K562 (cell line): ENCODE results near the gene NR3C2. TPM values are rescaled to one million over a fixed set of nuclear protein-coding genes. Genes with fewer than 3 reads are reported as not detected.

Source experiments
- ATAC-seq: fragments of 200-7000 bp; cut with Tn5 transposase; 3 replicates; pipeline ENCODE4 v1.9.1; 2020; ENCODE audit warnings: moderate library complexity
- BruUV-seq: library from RNA; stranded (reverse); fragments of 400-500 nt; replicated peaks from 2 replicates; lab custom pipeline; 2021; lab: Mats Ljungman, UMichigan
- CTCF ChIA-PET: fragments of 300-600 bp; formaldehyde crosslinking; extraction: SDS; loops from one replicate; lab custom pipeline; 2021; ENCODE audit warnings: low intra/inter-chr PET ratio; lab: Yijun Ruan, JAX
- POLR2A ChIA-PET: fragments of 300-600, 350-650 bp; sonication (Branson Sonifier 250); formaldehyde crosslinking; extraction: SDS; loops from one replicate; lab custom pipeline; 2021; ENCODE audit warnings: antibody characterized with exemption, inconsistent platforms; lab: Yijun Ruan, JAX
- DNase-seq, 4 experiments: peaks; one replicate each; pipeline versions ENCODE4 v3.0.0 to v3.0.0-alpha.2; 2011 to 2018; ENCODE audit warnings: low spot score in 3 of 4, mixed read lengths in 3 of 4; ENCODE audit errors: extremely low read depth in 1 of 4
- FAIRE-seq: peaks from 2 replicates; lab custom pipeline; 2011; peaks lifted over from hg19 to GRCh38; lab: Jason Lieb, UNC
- H2AFZ ChIP-seq: 2 replicates; pipeline ENCODE4 v1.6.0; 2011; ENCODE audit warnings: low read depth, low read length, control low read depth, inconsistent platforms
- H3K27ac ChIP-seq: fragments of 200-600 bp; 3 replicates; pipeline ENCODE4 v1.8.0; 2011; ENCODE audit warnings: low read depth, mild to moderate bottlenecking, control low read depth, inconsistent platforms, low read length, moderate library complexity, mixed read lengths; ENCODE audit errors: extremely low read depth
- H3K27me3 ChIP-seq, 2 experiments: fragments of 300-600 bp in 1 of 2; 2 replicates in 1 of 2; 3 replicates in 1 of 2; pipeline versions ENCODE4 v1.6.0 to v1.8.0; 2011; ENCODE audit warnings: inconsistent platforms in 2 of 2, low read length in 2 of 2, mild to moderate bottlenecking in 1 of 2, mixed read lengths in 1 of 2, moderate library complexity in 1 of 2; ENCODE audit not compliant: control insufficient read depth in 2 of 2, insufficient read depth in 2 of 2
- H3K36me3 ChIP-seq: fragments of 300-600 bp; 3 replicates; pipeline ENCODE4 v1.8.0; 2011; ENCODE audit warnings: mild to moderate bottlenecking, low read length, inconsistent platforms; ENCODE audit not compliant: control insufficient read depth, insufficient read depth
- H3K4me1 ChIP-seq, 2 experiments: fragments of 200-600 bp in 1 of 2; replicated peaks in 1 of 2; 2 replicates in 1 of 2; 3 replicates in 1 of 2; pipeline versions ENCODE4 v1.5.1 to v1.8.0; 2011; ENCODE audit warnings: inconsistent platforms in 2 of 2, low read length in 2 of 2, mild to moderate bottlenecking in 1 of 2, mixed read lengths in 1 of 2, moderate library complexity in 1 of 2; ENCODE audit not compliant: control insufficient read depth in 2 of 2, insufficient read depth in 2 of 2
- H3K4me2 ChIP-seq: 2 replicates; pipeline ENCODE4 v1.6.1; 2011; ENCODE audit warnings: low read length, control low read depth, inconsistent platforms, mixed read lengths; ENCODE audit not compliant: insufficient read depth
- H3K4me3 ChIP-seq: fragments of 200-600 bp; sonication (generic), shearing (Covaris generic); 2 replicates; pipeline ENCODE4 v1.5.1; 2016; ENCODE audit warnings: control low read depth, inconsistent platforms
- H3K79me2 ChIP-seq: fragments of 200-600 bp; 3 replicates; pipeline ENCODE4 v1.8.0; 2011; ENCODE audit warnings: low read length, inconsistent platforms; ENCODE audit not compliant: control insufficient read depth, insufficient read depth
- H3K9ac ChIP-seq, 2 experiments: 2 replicates each; pipeline versions ENCODE4 v1.6.0 to v1.6.1; 2011; ENCODE audit warnings: low read depth in 2 of 2, low read length in 2 of 2, control low read depth in 1 of 2, inconsistent platforms in 1 of 2, mild to moderate bottlenecking in 1 of 2, mixed read lengths in 1 of 2; ENCODE audit not compliant: insufficient read depth in 1 of 2
- H3K9me1 ChIP-seq: one replicate; pipeline ENCODE4 v1.6.0; 2011; ENCODE audit warnings: inconsistent platforms, mild to moderate bottlenecking, low read length, moderate library complexity; ENCODE audit not compliant: control insufficient read depth, insufficient read depth
- H3K9me3 ChIP-seq: replicated peaks from 2 replicates; pipeline ENCODE4 v1.5.1; 2011; ENCODE audit warnings: low read depth, low read length, inconsistent platforms; ENCODE audit not compliant: control insufficient read depth, insufficient read depth
- H4K20me1 ChIP-seq: replicated peaks from 2 replicates; pipeline ENCODE4 v1.6.1; 2011; ENCODE audit warnings: low read length, inconsistent platforms, mixed read lengths; ENCODE audit not compliant: control insufficient read depth, insufficient read depth
- JUND ChIP-seq, 2 experiments: IDR thresholded peaks; 2 replicates in 1 of 2; 3 replicates in 1 of 2; pipeline ENCODE4 v1.6.1; 2011; ENCODE audit warnings: borderline replicate concordance in 2 of 2, low read depth in 2 of 2, low read length in 2 of 2, improper control_type of control experiment in 1 of 2, missing biosample characterization in 1 of 2, missing genetic modification characterization in 1 of 2, missing genetic modification reagents in 1 of 2
- MCM2 ChIP-seq: fragments of 450-650 bp; IDR thresholded peaks from 2 replicates; pipeline ENCODE4 v1.6.1; 2017; ENCODE audit warnings: low read depth, mild to moderate bottlenecking
- NFATC3 ChIP-seq: fragments of 450-650 bp; IDR thresholded peaks from 2 replicates; pipeline ENCODE4 v1.6.1; 2017; ENCODE audit warnings: mild to moderate bottlenecking
- NR2C2 ChIP-seq, 2 experiments: fragments of 200-800 bp in 1 of 2; sonication (Bioruptor generic) in 1 of 2; sonication (generic) in 1 of 2; formaldehyde crosslinking in 1 of 2; IDR thresholded peaks; 2 replicates each; pipeline versions ENCODE4 v1.6.1 to v1.8.0; 2016 to 2022; ENCODE audit warnings: mild to moderate bottlenecking in 1 of 2, missing compliant biosample characterization in 1 of 2, missing genetic modification characterization in 1 of 2, missing genetic modification reagents in 1 of 2
- NR4A1 ChIP-seq, 2 experiments: fragments of 250-450 bp in 1 of 2; fragments of 450-650 bp in 1 of 2; sonication (Bioruptor Pico) in 1 of 2; IDR thresholded peaks; 2 replicates each; pipeline versions ENCODE4 v1.4.0 to v1.6.1; 2016 to 2020; ENCODE audit warnings: mild to moderate bottlenecking in 2 of 2, missing compliant biosample characterization in 1 of 2, missing genetic modification characterization in 1 of 2, moderate library complexity in 1 of 2
- OTX1 ChIP-seq: fragments of 450-650 bp; formaldehyde crosslinking; IDR thresholded peaks from 2 replicates; pipeline ENCODE4 v1.4.0; 2022; ENCODE audit warnings: mild to moderate bottlenecking
- PML ChIP-seq: IDR thresholded peaks from 2 replicates; pipeline ENCODE4 v1.6.1; 2012; ENCODE audit warnings: low read length, inconsistent platforms
- POLR2AphosphoS5 ChIP-seq: IDR thresholded peaks from 2 replicates; pipeline ENCODE4 v1.6.1; 2011; ENCODE audit warnings: mild to moderate bottlenecking, low read depth, low read length, moderate library complexity; ENCODE audit not compliant: control insufficient read depth, insufficient read depth
- POU5F1 ChIP-seq: fragments of 150-350 bp; IDR thresholded peaks from 2 replicates; pipeline ENCODE4 v1.6.1; 2014; ENCODE audit warnings: borderline replicate concordance, low read length, low read depth, mild to moderate bottlenecking; ENCODE audit not compliant: partially characterized antibody
- RBM17 ChIP-seq: fragments of 200-400 bp; formaldehyde crosslinking; IDR thresholded peaks from 2 replicates; pipeline ENCODE4 v1.6.1; 2017; ENCODE audit warnings: low read depth, mild to moderate bottlenecking, low read length, borderline replicate concordance
- SNIP1 ChIP-seq: fragments of 450-650 bp; IDR thresholded peaks from 2 replicates; pipeline ENCODE4 v1.7.1; 2017; ENCODE audit warnings: low read depth, mild to moderate bottlenecking
- STAT5A ChIP-seq: IDR thresholded peaks from 2 replicates; pipeline ENCODE4 v1.6.1; 2012; ENCODE audit warnings: low read length, inconsistent platforms, borderline replicate concordance
- TARDBP ChIP-seq: fragments of 450-650 bp; IDR thresholded peaks from 2 replicates; pipeline ENCODE4 v1.6.1; 2016
- TGIF2 ChIP-seq: sonication (generic); formaldehyde crosslinking; IDR thresholded peaks from 2 replicates; pipeline ENCODE4 v1.8.1; 2022; ENCODE audit warnings: mild to moderate bottlenecking, missing genetic modification reagents, moderate library complexity
- WGBS: fragments of 100-300 bp; shearing (Covaris generic); methylation state at CpG from one replicate; pipeline ENCODE4 v1.1.6; 2016; ENCODE audit warnings: low coverage, mixed read lengths; ENCODE audit not compliant: insufficient coverage; ENCODE audit errors: missing lambda C conversion rate; 5-methylcytosine and 5-hydroxymethylcytosine counted together
- in situ Hi-C: fragments of 300-500 bp; cut with MboI; formaldehyde crosslinking; loops from 4 replicates; pipeline ENCODE4 v1.15.0; 2018; ENCODE audit warnings: inconsistent platforms, mixed read lengths
- intact Hi-C: fragments of 100-400 bp; cut with micrococcal nuclease; formaldehyde crosslinking; loops from 2 replicates; pipeline ENCODE4 v1.14.2; 2022
- polyA plus RNA-seq, 8 experiments: library from polyadenylated mRNA; depleted of rRNA in 4 of 8; stranded (reverse) in 5 of 8; unstranded in 3 of 8; fragments of >200 nt; fragmentation: Nextera tagmentation in 2 of 8; fragmentation: Illumina TruSeq in 1 of 8; extraction: Ambion mirVana in 2 of 8; extraction: Trizol in 1 of 8; gene quantifications; 2 replicates each; pipeline versions ENCODE4 v1.2.1 to v1.2.3, GENCODE V29; 2011 to 2014; ENCODE audit warnings: inconsistent platforms in 1 of 8, missing spikeins in 1 of 8
- total RNA-seq, 7 experiments: library from RNA; depleted of rRNA in 6 of 7; stranded (reverse); fragments of >200 nt in 6 of 7; fragmentation: Illumina TruSeq in 2 of 7; extraction: Trizol in 2 of 7; gene quantifications; 2 replicates each; pipeline versions ENCODE4 v1.2.1 to v1.2.3, GENCODE V29; 2011 to 2021; ENCODE audit warnings: low replicate concordance in 1 of 7
- TF ChIP-seq, protein P1 (sequence below): fragments of 250-450 bp; sonication (Bioruptor Pico); IDR thresholded peaks from 2 replicates; pipeline ENCODE4 v1.5.0; 2021; ENCODE audit warnings: mild to moderate bottlenecking, borderline replicate concordance
- TF ChIP-seq, protein P2 (sequence below): fragments of 250-450 bp; sonication (Bioruptor Pico); IDR thresholded peaks from 2 replicates; pipeline ENCODE4 v1.8.0; 2021; ENCODE audit warnings: borderline replicate concordance, mild to moderate bottlenecking, moderate library complexity; ENCODE audit not compliant: poor library complexity, severe bottlenecking

NR3C2 gene
- total and polyA plus RNA-seq, 9 of the 15 experiments (the other 6 are each of a cell fraction or from before 2014, with no cell fraction given): 0.01 to 0.28 (median 0.16) TPM; not detected in 2

- Histone ChIP-seq H4K20me1 (no peaks in the 10 kb centered on the region), H3K79me2 (no peaks in the 10 kb centered on the region), H3K4me1 (peaks cover 0 to 34% of the 10 kb centered on the region in 2 experiments; a peak in 2 of 5 replicates), H3K4me2 (peak overlapping the region; percentile 87; the same call in 1 of the 2 replicates), H2AFZ (no peak overlapping the region), H3K9ac (no peak overlapping the region), H3K4me3 (no peak overlapping the region), H3K9me1 (no peaks in the 10 kb centered on the region), H3K27me3 (peaks cover 0 to 8% of the 10 kb centered on the region in 2 experiments; a peak in 1 of 5 replicates), H3K36me3 (no peaks in the 10 kb centered on the region), H3K9me3 (no peaks in the 10 kb centered on the region), H3K27ac (no peak overlapping the region)
- FAIRE-seq (no peak), DNase-seq (no peak), ATAC-seq (no peak)
- ChIA-PET POLR2A (no interaction called here), CTCF (no interaction called here)
- intact Hi-C loops (no loop called here), in situ Hi-C loops (no loop called here)
- no TSS peak for BruUV-seq
- 76% methylated on average over 14 of the region's 64 CpGs for WGBS
- TF ChIP-seq POU5F1 (no peak), JUND (IDR thresholded peaks at IDR 0.05; ENCODE audit: borderline replicate concordance, low read depth, low read length) (no peak), JUND (tag; IDR thresholded peaks at IDR 0.05; ENCODE audit: borderline replicate concordance, low read depth, low read length) (no peak), NFATC3 (no peak), RBM17 (no peak), TGIF2 (CRISPR knock-in tag) (no peak), NR4A1 (CRISPR knock-in tag; IDR thresholded peaks at IDR 0.05) (no peak), NR4A1 (tag; IDR thresholded peaks at IDR 0.05) (no peak), STAT5A (no peak), MCM2 (no peak), NR2C2 (CRISPR knock-in tag; IDR thresholded peaks at IDR 0.05) (no peak), NR2C2 (tag; IDR thresholded peaks at IDR 0.05) (no peak), PML (no peak), SNIP1 (no peak), OTX1 (CRISPR knock-in tag) (no peak), POLR2AphosphoS5 (no peak), TARDBP (no peak)
- TF ChIP-seq, protein P1, sequence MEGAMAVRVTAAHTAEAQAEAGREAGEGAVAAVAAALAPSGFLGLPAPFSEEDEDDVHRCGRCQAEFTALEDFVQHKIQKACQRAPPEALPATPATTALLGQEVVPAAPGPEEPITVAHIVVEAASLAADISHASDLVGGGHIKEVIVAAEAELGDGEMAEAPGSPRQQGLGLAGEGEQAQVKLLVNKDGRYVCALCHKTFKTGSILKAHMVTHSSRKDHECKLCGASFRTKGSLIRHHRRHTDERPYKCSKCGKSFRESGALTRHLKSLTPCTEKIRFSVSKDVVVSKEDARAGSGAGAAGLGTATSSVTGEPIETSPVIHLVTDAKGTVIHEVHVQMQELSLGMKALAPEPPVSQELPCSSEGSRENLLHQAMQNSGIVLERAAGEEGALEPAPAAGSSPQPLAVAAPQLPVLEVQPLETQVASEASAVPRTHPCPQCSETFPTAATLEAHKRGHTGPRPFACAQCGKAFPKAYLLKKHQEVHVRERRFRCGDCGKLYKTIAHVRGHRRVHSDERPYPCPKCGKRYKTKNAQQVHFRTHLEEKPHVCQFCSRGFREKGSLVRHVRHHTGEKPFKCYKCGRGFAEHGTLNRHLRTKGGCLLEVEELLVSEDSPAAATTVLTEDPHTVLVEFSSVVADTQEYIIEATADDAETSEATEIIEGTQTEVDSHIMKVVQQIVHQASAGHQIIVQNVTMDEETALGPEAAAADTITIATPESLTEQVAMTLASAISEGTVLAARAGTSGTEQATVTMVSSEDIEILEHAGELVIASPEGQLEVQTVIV (CRISPR knock-in tag): no peak
- TF ChIP-seq, protein P2, sequence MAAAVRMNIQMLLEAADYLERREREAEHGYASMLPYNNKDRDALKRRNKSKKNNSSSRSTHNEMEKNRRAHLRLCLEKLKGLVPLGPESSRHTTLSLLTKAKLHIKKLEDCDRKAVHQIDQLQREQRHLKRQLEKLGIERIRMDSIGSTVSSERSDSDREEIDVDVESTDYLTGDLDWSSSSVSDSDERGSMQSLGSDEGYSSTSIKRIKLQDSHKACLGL (CRISPR knock-in tag): no peak
Observed at GRCh38 chr4:148443512-148444295, 1.5 kb upstream of the NR3C2 start.
